ENCODE results near the gene UNC45A. TPM values are rescaled to one million over a fixed set of nuclear protein-coding genes. Genes with fewer than 3 reads are reported as not detected.

Gene UNC45A
- total RNA-seq, 4 donors from 2014 or later, result 25.4 to 68.2 (median 49.8) TPM

- TF ChIP-seq CTCF (IDR thresholded peaks at IDR 0.05; ENCODE audit: low read depth), result no peak
These were observed 66.1 kb downstream of the UNC45A start for GRCh38 chr15:91001209-91001608.

Small RNA genes within 50 kb of the gene (small RNA-seq; reads per million reads assigned to genes)
- 0.49 reads per million for gene RF00019

Other genes starting within 250 kb of the UNC45A start
- 10 to 100 TPM in 1 of 4 donors, 1 to 10 TPM in 3; 2.4 to 13.6 (median 6.8) TPM for gene BLM, start 217.9 kb upstream of the UNC45A start, total RNA-seq
- 10 to 100 TPM; 34.4 to 72.5 (median 49.8) TPM for gene FURIN, start 66.7 kb upstream of the UNC45A start, total RNA-seq
- gene FES, start 50.8 kb upstream of the UNC45A start, total RNA-seq, result 10 to 100 TPM; 37.5 to 85.2 (median 75.8) TPM
- gene MAN2A2, start 32.0 kb upstream of the UNC45A start, total RNA-seq, result 100 to 1,000 TPM in 1 of 4 donors, 10 to 100 TPM in 3; 46.6 to 104 (median 48.2) TPM
- gene HDDC3, start 2.7 kb upstream of the UNC45A start, total RNA-seq, result 10 to 100 TPM; 15.6 to 42.4 (median 17.1) TPM
- gene RCCD1, start 19.6 kb downstream of the UNC45A start, total RNA-seq, result 1 to 10 TPM; 4.2 to 6.6 (median 5.5) TPM
- gene PRC1, start 59.2 kb downstream of the UNC45A start, total RNA-seq, result 10 to 100 TPM in 2 of 4 donors, 1 to 10 TPM in 2; 3.4 to 20.9 (median 13.7) TPM
- gene VPS33B, start 87.3 kb downstream of the UNC45A start, total RNA-seq, result 1 to 10 TPM; 4.9 to 9.4 (median 5.3) TPM
- 1 to 10 TPM; 1.4 to 6.4 (median 2.2) TPM for gene SV2B, start 165.0 kb downstream of the UNC45A start, total RNA-seq